Trophoblast cell (in vitro differentiated cells and primary cell): ENCODE results near the gene C16orf95.
"Not testable (repeated sequence)": the region's sequence is repeated elsewhere in the genome, so short reads cannot be mapped to it uniquely, and the experiment has no call there.

Source experiments
- DNase-seq, 2 donors: peaks; one replicate each; pipeline ENCODE4 v3.0.0-alpha.2; 2016
- H2AFZ ChIP-seq: 2 replicates; pipeline ENCODE4 v1.6.1; 2013; ENCODE audit warnings: low read length, moderate library complexity, mild to moderate bottlenecking; ENCODE audit not compliant: insufficient read depth, poor library complexity
- H2AK5ac ChIP-seq: 2 replicates; pipeline ENCODE4 v1.6.1; 2013; ENCODE audit warnings: mild to moderate bottlenecking, low read length
- H2BK120ac ChIP-seq: 2 replicates; pipeline ENCODE4 v1.6.1; 2013; ENCODE audit warnings: low read length, mild to moderate bottlenecking, moderate library complexity; ENCODE audit not compliant: insufficient read depth, poor library complexity
- H2BK12ac ChIP-seq: 2 replicates; pipeline ENCODE4 v1.6.1; 2013; ENCODE audit warnings: mild to moderate bottlenecking, low read length, moderate library complexity
- H2BK5ac ChIP-seq: 2 replicates; pipeline ENCODE4 v1.6.1; 2013; ENCODE audit warnings: low read length, low read depth, moderate library complexity, mild to moderate bottlenecking; ENCODE audit not compliant: poor library complexity
- H3K14ac ChIP-seq: 2 replicates; pipeline ENCODE4 v1.6.1; 2013; ENCODE audit warnings: mild to moderate bottlenecking, low read length
- H3K18ac ChIP-seq: 2 replicates; pipeline ENCODE4 v1.6.1; 2013; ENCODE audit warnings: mild to moderate bottlenecking, low read length
- H3K23ac ChIP-seq: 2 replicates; pipeline ENCODE4 v1.6.1; 2013; ENCODE audit warnings: low read length
- H3K27ac ChIP-seq: 2 replicates; pipeline ENCODE4 v1.5.1; 2013; ENCODE audit warnings: low read depth, mild to moderate bottlenecking, inconsistent platforms, low read length, moderate library complexity
- H3K27me3 ChIP-seq: 2 replicates; pipeline ENCODE4 v1.6.1; 2013; ENCODE audit warnings: inconsistent platforms, mild to moderate bottlenecking, low read length, moderate library complexity; ENCODE audit not compliant: insufficient read depth
- H3K36me3 ChIP-seq, 2 experiments: 1 replicate in 1 of 2; 2 replicates in 1 of 2; pipeline ENCODE4 v1.6.1; 2013; ENCODE audit warnings: low read length in 2 of 2, mild to moderate bottlenecking in 2 of 2, moderate library complexity in 1 of 2; ENCODE audit not compliant: insufficient read depth in 2 of 2, control insufficient read depth in 1 of 2
- H3K4ac ChIP-seq: 2 replicates; pipeline ENCODE4 v1.6.1; 2013; ENCODE audit warnings: low read depth, mild to moderate bottlenecking, low read length, moderate library complexity
- H3K4me1 ChIP-seq, 2 experiments: 1 replicate in 1 of 2; 2 replicates in 1 of 2; pipeline ENCODE4 v1.6.1; 2013; ENCODE audit warnings: low read length in 2 of 2, mild to moderate bottlenecking in 2 of 2, moderate library complexity in 1 of 2; ENCODE audit not compliant: insufficient read depth in 2 of 2, control insufficient read depth in 1 of 2
- H3K4me2 ChIP-seq: 2 replicates; pipeline ENCODE4 v1.6.1; 2013; ENCODE audit warnings: inconsistent platforms, mild to moderate bottlenecking, low read length, moderate library complexity
- H3K4me3 ChIP-seq: 2 replicates; pipeline ENCODE4 v1.5.1; 2013; ENCODE audit warnings: mild to moderate bottlenecking, low read depth, low read length, inconsistent platforms
- H3K79me1 ChIP-seq: one replicate; pipeline ENCODE4 v1.6.1; 2013; ENCODE audit warnings: low read length
- H3K79me2 ChIP-seq: 2 replicates; pipeline ENCODE4 v1.6.1; 2013; ENCODE audit warnings: low read length, mild to moderate bottlenecking; ENCODE audit not compliant: control insufficient read depth, insufficient read depth, poor library complexity
- H3K9ac ChIP-seq: 2 replicates; pipeline ENCODE4 v1.6.1; 2013; ENCODE audit warnings: mild to moderate bottlenecking, low read length
- H3K9me3 ChIP-seq: 2 replicates; pipeline ENCODE4 v1.6.1; 2013; ENCODE audit warnings: low read depth, mild to moderate bottlenecking, control low read depth, inconsistent platforms, low read length; ENCODE audit not compliant: insufficient read depth
- H4K12ac ChIP-seq: 2 replicates; pipeline ENCODE4 v1.6.1; 2013; ENCODE audit warnings: low read depth, mild to moderate bottlenecking, low read length, moderate library complexity
- H4K8ac ChIP-seq: 2 replicates; pipeline ENCODE4 v1.6.1; 2013; ENCODE audit warnings: low read depth, mild to moderate bottlenecking, low read length, moderate library complexity
- H4K91ac ChIP-seq: one replicate; pipeline ENCODE4 v1.6.1; 2013; ENCODE audit warnings: low read depth, mild to moderate bottlenecking, low read length, moderate library complexity
- WGBS: extraction: QIAGEN DNeasy Blood & Tissue Kit; methylation state at CpG from one replicate; pipeline ENCODE4 v1.1.7; 2013; ENCODE audit warnings: missing lambda C conversion rate; ENCODE audit not compliant: insufficient read length, insufficient coverage; ENCODE audit errors: extremely low coverage; 5-methylcytosine and 5-hydroxymethylcytosine counted together

C16orf95 gene

GRCh38 chr16:87342978-87343752, 26.0 kb upstream of the C16orf95 start:
- H3K79me2 ChIP-seq = no peaks in the 10 kb centered on the region
- no peak overlapping the region for H2BK5ac ChIP-seq
- DNase-seq = no peak
- no peak overlapping the region for H2BK12ac ChIP-seq
- H4K8ac ChIP-seq = no peak overlapping the region
- H3K18ac ChIP-seq = no peak overlapping the region
- no peak overlapping the region for H2AK5ac ChIP-seq
- no peak overlapping the region for H2BK120ac ChIP-seq
- no peak overlapping the region for H3K4ac ChIP-seq
- H3K79me1 ChIP-seq = no peaks in the 10 kb centered on the region
- H2AFZ ChIP-seq = no peak overlapping the region
- no peak overlapping the region for H3K9ac ChIP-seq
- H3K14ac ChIP-seq = no peak overlapping the region
- no peaks in the 10 kb centered on the region for H3K9me3 ChIP-seq
- H3K27me3 ChIP-seq = no peaks in the 10 kb centered on the region
- H3K4me2 ChIP-seq = no peak overlapping the region
- H4K91ac ChIP-seq = no peak overlapping the region
- H3K36me3 ChIP-seq = peaks cover 23 to 31% of the 10 kb centered on the region in 2 experiments
- no peak overlapping the region for H3K23ac ChIP-seq
- no peak overlapping the region for H3K27ac ChIP-seq
- no peak overlapping the region for H3K4me3 ChIP-seq
- no peak overlapping the region for H4K12ac ChIP-seq
- no CpG with 5 or more reads among the region's 26 CpGs for WGBS
- H3K4me1 ChIP-seq = no peaks in the 10 kb centered on the region

GRCh38 chr16:87342504-87342903, 25.3 kb upstream of the C16orf95 start:
- Histone ChIP-seq H3K27ac (no peak overlapping the region), H3K4me1 (no peaks in the 10 kb centered on the region), H3K9ac (no peak overlapping the region), H3K9me3 (no peaks in the 10 kb centered on the region), H3K27me3 (no peaks in the 10 kb centered on the region), H3K4me3 (no peak overlapping the region), H3K23ac (no peak overlapping the region), H3K14ac (no peak overlapping the region), H2BK12ac (no peak overlapping the region), H3K79me1 (no peaks in the 10 kb centered on the region), H2AK5ac (no peak overlapping the region), H2AFZ (no peak overlapping the region), H3K79me2 (no peaks in the 10 kb centered on the region), H2BK5ac (no peak overlapping the region), H3K4me2 (no peak overlapping the region), H4K91ac (no peak overlapping the region), H4K12ac (no peak overlapping the region), H3K36me3 (peaks cover 22 to 33% of the 10 kb centered on the region in 2 experiments), H3K4ac (no peak overlapping the region), H3K18ac (no peak overlapping the region), H4K8ac (no peak overlapping the region), H2BK120ac (no peak overlapping the region)
- WGBS = no CpG with 5 or more reads among the region's 20 CpGs
- no peak for DNase-seq

GRCh38 chr16:87340198-87340597, 23.0 kb upstream of the C16orf95 start:
- no peak overlapping the region for H3K9ac ChIP-seq
- H3K4me3 ChIP-seq = no peak overlapping the region
- no peaks in the 10 kb centered on the region for H3K79me2 ChIP-seq
- H3K18ac ChIP-seq = no peak overlapping the region
- H3K4ac ChIP-seq = no peak overlapping the region
- peaks cover 26 to 32% of the 10 kb centered on the region in 2 experiments for H3K36me3 ChIP-seq
- H2AFZ ChIP-seq = no peak overlapping the region
- H3K79me1 ChIP-seq = no peaks in the 10 kb centered on the region
- no peaks in the 10 kb centered on the region for H3K4me1 ChIP-seq
- H4K91ac ChIP-seq = no peak overlapping the region
- H3K14ac ChIP-seq = no peak overlapping the region
- H4K12ac ChIP-seq = no peak overlapping the region
- no peak overlapping the region for H3K23ac ChIP-seq
- no peak overlapping the region for H2BK5ac ChIP-seq
- no peaks in the 10 kb centered on the region for H3K27me3 ChIP-seq
- no peak overlapping the region for H2BK120ac ChIP-seq
- no peak overlapping the region for H2AK5ac ChIP-seq
- no peak overlapping the region for H4K8ac ChIP-seq
- WGBS = no CpG with 5 or more reads among the region's 5 CpGs
- no peak overlapping the region for H3K27ac ChIP-seq
- H3K4me2 ChIP-seq = no peak overlapping the region
- no peak for DNase-seq
- H3K9me3 ChIP-seq = no peaks in the 10 kb centered on the region
- H2BK12ac ChIP-seq = no peak overlapping the region

- H4K12ac ChIP-seq, H3K9me3 ChIP-seq, H3K4me2 ChIP-seq, H2BK120ac ChIP-seq, H3K14ac ChIP-seq, H3K18ac ChIP-seq, H3K4me1 ChIP-seq, H3K27me3 ChIP-seq, H3K79me2 ChIP-seq, DNase-seq, H3K79me1 ChIP-seq, H4K8ac ChIP-seq, H3K4me3 ChIP-seq, H3K4ac ChIP-seq, H2BK5ac ChIP-seq, H3K27ac ChIP-seq, H3K9ac ChIP-seq, H2AFZ ChIP-seq, H2BK12ac ChIP-seq, H3K23ac ChIP-seq, H4K91ac ChIP-seq, H2AK5ac ChIP-seq: not testable (repeated sequence)
- WGBS = no CpG with 5 or more reads among the region's 11 CpGs
- H3K36me3 ChIP-seq = peaks cover 31 to 37% of the 10 kb centered on the region in 2 experiments
These were observed 22.5 kb upstream of the C16orf95 start for GRCh38 chr16:87339724-87340105.
